ENCODE measurements around the gene ARFGEF2. TPM values are rescaled to one million over a fixed set of nuclear protein-coding genes. Genes with fewer than 3 reads are reported as not detected.
"Not testable (repeated sequence)": the region's sequence is repeated elsewhere in the genome, so short reads cannot be mapped to it uniquely, and the experiment has no call there.

Gene ARFGEF2
- total RNA-seq, 1 donor from 2014 or later, result 36.1 TPM

- DNase-seq (ENCODE audit: low read depth) (no peak), FAIRE-seq (no peak)
- Histone ChIP-seq H3K27me3 (ENCODE audit: control insufficient read depth, insufficient read depth, low read length) (no peaks in the 10 kb centered on the region), H3K36me3 (ENCODE audit: control insufficient read depth, insufficient read depth, low read length) (peaks cover 9% of the 10 kb centered on the region), H3K4me3 (ENCODE audit: low read depth, low read length) (no peak overlapping the region)
- TF ChIP-seq, protein P1, sequence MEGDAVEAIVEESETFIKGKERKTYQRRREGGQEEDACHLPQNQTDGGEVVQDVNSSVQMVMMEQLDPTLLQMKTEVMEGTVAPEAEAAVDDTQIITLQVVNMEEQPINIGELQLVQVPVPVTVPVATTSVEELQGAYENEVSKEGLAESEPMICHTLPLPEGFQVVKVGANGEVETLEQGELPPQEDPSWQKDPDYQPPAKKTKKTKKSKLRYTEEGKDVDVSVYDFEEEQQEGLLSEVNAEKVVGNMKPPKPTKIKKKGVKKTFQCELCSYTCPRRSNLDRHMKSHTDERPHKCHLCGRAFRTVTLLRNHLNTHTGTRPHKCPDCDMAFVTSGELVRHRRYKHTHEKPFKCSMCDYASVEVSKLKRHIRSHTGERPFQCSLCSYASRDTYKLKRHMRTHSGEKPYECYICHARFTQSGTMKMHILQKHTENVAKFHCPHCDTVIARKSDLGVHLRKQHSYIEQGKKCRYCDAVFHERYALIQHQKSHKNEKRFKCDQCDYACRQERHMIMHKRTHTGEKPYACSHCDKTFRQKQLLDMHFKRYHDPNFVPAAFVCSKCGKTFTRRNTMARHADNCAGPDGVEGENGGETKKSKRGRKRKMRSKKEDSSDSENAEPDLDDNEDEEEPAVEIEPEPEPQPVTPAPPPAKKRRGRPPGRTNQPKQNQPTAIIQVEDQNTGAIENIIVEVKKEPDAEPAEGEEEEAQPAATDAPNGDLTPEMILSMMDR (IDR thresholded peaks at IDR 0.05; ENCODE audit: insufficient read depth, low read length, severe bottlenecking), result no peak
These were observed 50.4 kb downstream of the ARFGEF2 start for GRCh38 chr20:48971956-48972355.

GRCh38 chr20:48972816-48973215 is 51.3 kb downstream of the ARFGEF2 start:
- peaks cover 9% of the 10 kb centered on the region for H3K36me3 ChIP-seq (ENCODE audit: control insufficient read depth, insufficient read depth, low read length)
- H3K27me3 ChIP-seq (ENCODE audit: control insufficient read depth, insufficient read depth, low read length), result no peaks in the 10 kb centered on the region
- TF ChIP-seq, protein P1 (IDR thresholded peaks at IDR 0.05; ENCODE audit: insufficient read depth, low read length, severe bottlenecking), result no peak
- DNase-seq (ENCODE audit: low read depth) (no peak), FAIRE-seq (no peak)
- no peak overlapping the region for H3K4me3 ChIP-seq (ENCODE audit: low read depth, low read length)

DNA sequence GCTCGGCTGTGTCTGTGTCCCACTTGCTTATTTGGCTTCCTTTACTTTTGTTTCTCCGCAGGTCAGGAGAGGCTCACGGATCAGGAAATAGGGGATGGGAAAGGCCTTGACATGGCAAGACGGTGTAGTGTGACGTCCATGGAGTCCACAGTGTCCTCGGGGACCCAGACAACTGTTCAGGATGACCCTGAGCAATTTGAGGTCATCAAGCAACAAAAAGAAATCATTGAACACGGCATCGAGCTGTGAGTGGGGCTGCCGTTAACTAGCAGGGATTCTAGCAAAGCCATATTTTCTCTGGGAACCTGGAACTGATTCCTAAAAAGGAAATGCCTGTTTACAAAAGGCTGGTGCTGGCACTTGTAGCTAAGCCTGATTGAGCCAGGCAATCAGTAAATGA is 54.4 kb downstream of the ARFGEF2 start:
- no peak for FAIRE-seq
- no peak for DNase-seq (ENCODE audit: low read depth)
- TF ChIP-seq, protein P1 (IDR thresholded peaks at IDR 0.05; ENCODE audit: insufficient read depth, low read length, severe bottlenecking), result no peak
- H3K27me3 ChIP-seq (ENCODE audit: control insufficient read depth, insufficient read depth, low read length), result no peaks in the 10 kb centered on the region
- H3K4me3 ChIP-seq (ENCODE audit: low read depth, low read length), result no peak overlapping the region
- peaks cover 4% of the 10 kb centered on the region for H3K36me3 ChIP-seq (ENCODE audit: control insufficient read depth, insufficient read depth, low read length)

DNA sequence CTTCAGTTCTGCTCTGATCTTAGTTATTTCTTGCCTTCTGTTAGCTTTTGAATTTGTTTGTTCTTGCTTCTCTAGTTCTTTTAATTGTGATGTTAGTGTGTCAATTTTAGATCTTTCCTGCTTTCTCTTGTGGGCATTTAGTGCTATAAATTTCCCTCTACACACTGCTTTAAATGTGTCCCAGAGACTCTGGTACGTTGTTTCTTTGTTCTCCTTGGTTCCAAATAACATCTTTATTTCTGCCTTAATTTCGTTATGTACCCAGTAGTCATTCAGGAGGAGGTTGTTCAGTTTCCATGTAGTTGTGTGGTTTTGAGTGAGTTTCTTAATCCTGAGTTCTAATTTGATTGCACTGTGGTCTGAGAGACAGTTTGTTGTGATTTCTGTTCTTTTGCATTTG is 58.5 kb downstream of the ARFGEF2 start:
- not testable (repeated sequence) for FAIRE-seq; H3K4me3 ChIP-seq (ENCODE audit: low read depth, low read length); DNase-seq (ENCODE audit: low read depth); H3K27me3 ChIP-seq (ENCODE audit: control insufficient read depth, insufficient read depth, low read length)
- peaks cover 11% of the 10 kb centered on the region for H3K36me3 ChIP-seq (ENCODE audit: control insufficient read depth, insufficient read depth, low read length)

- H3K4me3 ChIP-seq (ENCODE audit: low read depth, low read length), result no peak overlapping the region
- FAIRE-seq, result no peak
- peaks cover 13% of the 10 kb centered on the region for H3K36me3 ChIP-seq (ENCODE audit: control insufficient read depth, insufficient read depth, low read length)
- H3K27me3 ChIP-seq (ENCODE audit: control insufficient read depth, insufficient read depth, low read length), result no peaks in the 10 kb centered on the region
- DNase-seq (ENCODE audit: low read depth), result peak; percentile 90
- TF ChIP-seq, protein P1 (IDR thresholded peaks at IDR 0.05; ENCODE audit: insufficient read depth, low read length, severe bottlenecking), result no peak
These were observed 62.2 kb downstream of the ARFGEF2 start for GRCh38 chr20:48983423-48984400.

- peaks cover 19% of the 10 kb centered on the region for H3K36me3 ChIP-seq (ENCODE audit: control insufficient read depth, insufficient read depth, low read length)
- FAIRE-seq (no peak), DNase-seq (ENCODE audit: low read depth) (no peak)
- H3K27me3 ChIP-seq (ENCODE audit: control insufficient read depth, insufficient read depth, low read length), result no peaks in the 10 kb centered on the region
- TF ChIP-seq, protein P1 (IDR thresholded peaks at IDR 0.05; ENCODE audit: insufficient read depth, low read length, severe bottlenecking), result no peak
- H3K4me3 ChIP-seq (ENCODE audit: low read depth, low read length), result no peak overlapping the region
These were observed 63.2 kb downstream of the ARFGEF2 start for GRCh38 chr20:48984575-48985219.

All from bronchial epithelial cell (primary cell).